H1 (cell line): ENCODE data around the gene EIF2A.

Source experiments
- CTCF ChIP-seq, 3 experiments: IDR thresholded peaks; 1 replicate in 2 of 3; 2 replicates in 1 of 3; pipeline versions ENCODE4 v1.5.1 to v1.6.1; 2011; ENCODE audit warnings: low read length in 3 of 3, mild to moderate bottlenecking in 3 of 3, inconsistent platforms in 2 of 3, low read depth in 1 of 3, moderate library complexity in 1 of 3; ENCODE audit not compliant: insufficient read depth in 1 of 3; ENCODE audit errors: control extremely low read depth in 1 of 3
- RXRA ChIP-seq: IDR thresholded peaks from 2 replicates; pipeline ENCODE4 v1.6.1; 2011; ENCODE audit warnings: low read depth, mild to moderate bottlenecking, low read length, moderate library complexity; ENCODE audit not compliant: insufficient read depth

- TF ChIP-seq RXRA (no peak), CTCF (IDR thresholded peaks at IDR 0.05; ENCODE audit: control extremely low read depth in 1 of 3, insufficient read depth in 1 of 3, low read depth in 1 of 3, low read length in 3 of 3) (no peak)
Measured at GRCh38 chr3:150567328-150567727, 20.7 kb downstream of the EIF2A start.
